ENCODE data around the gene GXYLT2.

- TF ChIP-seq CTCF (IDR thresholded peaks at IDR 0.05) = no peak
- no peak for TF ChIP-seq REST (IDR thresholded peaks at IDR 0.05; ENCODE audit: insufficient read depth in 1 of 2, low read depth in 2 of 2, low read length in 1 of 2)
Measured at GRCh38 chr3:72839057-72839456, 48.8 kb upstream of the GXYLT2 start.
